HG03439 (cell line): ENCODE results near the gene CDH12.

Source experiments
- ATAC-seq: cut with Tn5 transposase; IDR thresholded peaks from one replicate; pipeline ENCODE4 v1.9.1; 2021; ENCODE audit warnings: mild to moderate bottlenecking, moderate library complexity; ENCODE audit not compliant: unreplicated experiment

Gene CDH12

GRCh38 chr5:21862986-21863385, 990.2 kb downstream of the CDH12 start:
- no peak for ATAC-seq

- ATAC-seq, result no peak
These were observed 994.7 kb downstream of the CDH12 start for GRCh38 chr5:21858441-21858840.

GRCh38 chr5:21856987-21857386, 996.2 kb downstream of the CDH12 start:
- ATAC-seq, result no peak

GRCh38 chr5:21847300-21847699, 1005.8 kb downstream of the CDH12 start:
- no peak for ATAC-seq

- ATAC-seq, result no peak
These were observed 1008.2 kb downstream of the CDH12 start for GRCh38 chr5:21844960-21845359.

- no peak for ATAC-seq
These were observed 1018.3 kb downstream of the CDH12 start for GRCh38 chr5:21834863-21835262.

- peak; percentile 86 for ATAC-seq
These were observed 1021.9 kb downstream of the CDH12 start for GRCh38 chr5:21831145-21831787.

GRCh38 chr5:21826884-21827283, 1026.3 kb downstream of the CDH12 start:
- no peak for ATAC-seq

GRCh38 chr5:21823588-21823987, 1029.6 kb downstream of the CDH12 start:
- ATAC-seq, result no peak

GRCh38 chr5:21823076-21823574, 1030.0 kb downstream of the CDH12 start:
- no peak for ATAC-seq

GRCh38 chr5:21820527-21820926, 1032.6 kb downstream of the CDH12 start:
- ATAC-seq, result no peak

- ATAC-seq, result no peak
These were observed 1034.8 kb downstream of the CDH12 start for GRCh38 chr5:21818370-21818720.

- no peak for ATAC-seq
These were observed 1035.3 kb downstream of the CDH12 start for GRCh38 chr5:21817668-21818369.

GRCh38 chr5:21810737-21811316, 1042.3 kb downstream of the CDH12 start:
- no peak for ATAC-seq

- ATAC-seq, result no peak
These were observed 1043.5 kb downstream of the CDH12 start for GRCh38 chr5:21809611-21810010.

- no peak for ATAC-seq
These were observed 1045.2 kb downstream of the CDH12 start for GRCh38 chr5:21807953-21808352.

- ATAC-seq, result no peak
These were observed 1046.2 kb downstream of the CDH12 start for GRCh38 chr5:21806943-21807342.

GRCh38 chr5:21806271-21806670, 1046.9 kb downstream of the CDH12 start:
- no peak for ATAC-seq

GRCh38 chr5:21802869-21803490, 1050.2 kb downstream of the CDH12 start:
- no peak for ATAC-seq

- ATAC-seq, result no peak
These were observed 1051.0 kb downstream of the CDH12 start for GRCh38 chr5:21802100-21802499.

- ATAC-seq, result no peak
These were observed 1060.4 kb downstream of the CDH12 start for GRCh38 chr5:21792748-21793147.

GRCh38 chr5:21791304-21791703, 1061.8 kb downstream of the CDH12 start:
- ATAC-seq, result no peak
